GM21515 (cell line): ENCODE measurements around the gene CACNG4.

Source experiments
- ATAC-seq: cut with Tn5 transposase; IDR thresholded peaks from one replicate; pipeline ENCODE4 v1.9.1; 2021; ENCODE audit not compliant: unreplicated experiment

Gene CACNG4

DNA sequence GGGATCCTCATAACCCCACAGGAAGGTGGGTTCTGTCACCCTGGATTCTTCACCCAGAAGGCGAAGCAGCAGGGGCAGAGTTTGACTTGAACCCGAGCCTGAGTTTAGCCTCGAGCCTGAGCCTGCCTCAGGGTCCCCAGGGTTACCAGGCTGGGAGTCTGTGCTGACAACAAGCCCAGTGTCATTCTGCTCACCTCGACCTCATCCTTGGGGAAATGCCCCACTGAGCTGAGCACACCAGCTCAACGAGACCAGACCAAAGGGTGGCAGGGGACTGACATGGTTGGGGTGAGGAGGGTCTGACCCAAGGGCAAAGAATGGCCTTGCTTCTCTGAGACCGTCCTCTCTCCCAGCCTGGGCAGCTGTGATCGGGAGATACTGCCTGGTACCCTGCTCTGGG is 20.2 kb downstream of the CACNG4 start:
- no peak for ATAC-seq

DNA sequence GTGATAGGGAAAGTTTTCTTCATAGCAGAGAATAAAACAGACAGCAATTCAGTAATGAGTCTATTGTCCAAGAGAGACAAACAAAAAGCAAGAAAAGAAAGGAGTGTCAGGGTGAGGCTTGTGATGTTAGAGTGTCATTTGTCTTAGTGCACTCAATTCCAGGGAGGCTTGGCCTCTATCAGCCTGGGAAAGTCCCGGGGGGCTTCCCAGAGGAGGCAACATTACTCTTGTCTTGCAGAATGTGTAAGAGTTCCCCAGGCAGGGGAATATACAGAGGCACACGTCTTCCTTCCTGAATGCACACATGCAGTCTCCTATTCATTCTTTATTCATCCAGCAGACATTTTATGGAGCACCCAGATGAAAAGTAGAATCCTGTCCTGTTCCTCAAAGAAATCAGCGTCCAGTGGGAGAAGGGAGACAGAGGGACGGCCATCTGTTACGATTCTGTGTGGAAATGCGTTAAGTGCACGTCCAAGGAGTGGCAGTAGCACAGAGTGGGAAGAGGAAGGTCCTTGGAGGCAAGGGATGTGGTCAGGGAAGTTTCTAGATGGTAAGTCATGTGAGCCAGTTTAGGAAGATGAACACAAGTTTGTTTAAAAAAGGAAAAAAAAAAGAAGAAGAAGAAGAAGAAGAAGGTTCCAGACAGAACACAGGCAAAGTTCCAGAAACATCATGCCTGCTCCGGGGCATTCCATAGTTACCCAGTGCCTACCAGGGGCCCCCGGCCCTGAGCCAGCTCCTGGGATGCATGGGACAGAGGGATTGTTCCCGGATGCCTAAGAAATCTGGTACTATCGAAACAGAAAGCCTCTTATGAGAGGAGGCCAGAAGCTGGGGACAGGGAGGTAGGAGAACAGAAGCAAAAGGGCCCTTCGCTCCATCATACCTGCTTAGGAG is 21.1 kb downstream of the CACNG4 start:
- no peak for ATAC-seq

DNA sequence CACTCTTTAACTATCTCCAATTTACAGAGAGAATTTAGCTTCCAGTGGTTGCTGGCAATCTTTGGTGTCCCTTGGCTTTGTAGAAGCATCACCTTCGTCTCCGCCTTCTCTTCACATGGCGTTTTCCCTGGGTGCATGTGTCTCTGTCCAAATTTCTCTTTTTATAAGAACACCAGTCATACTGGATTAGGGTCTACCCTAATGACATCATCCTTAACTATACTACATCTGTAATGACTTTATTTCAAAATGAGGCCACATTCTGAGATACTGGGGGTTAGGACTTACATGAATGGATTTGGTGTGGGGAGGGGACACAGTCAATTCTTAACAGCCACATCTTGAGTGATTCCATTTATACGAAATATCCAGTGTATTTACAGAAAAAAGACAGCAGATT is 22.2 kb downstream of the CACNG4 start:
- no peak for ATAC-seq

DNA sequence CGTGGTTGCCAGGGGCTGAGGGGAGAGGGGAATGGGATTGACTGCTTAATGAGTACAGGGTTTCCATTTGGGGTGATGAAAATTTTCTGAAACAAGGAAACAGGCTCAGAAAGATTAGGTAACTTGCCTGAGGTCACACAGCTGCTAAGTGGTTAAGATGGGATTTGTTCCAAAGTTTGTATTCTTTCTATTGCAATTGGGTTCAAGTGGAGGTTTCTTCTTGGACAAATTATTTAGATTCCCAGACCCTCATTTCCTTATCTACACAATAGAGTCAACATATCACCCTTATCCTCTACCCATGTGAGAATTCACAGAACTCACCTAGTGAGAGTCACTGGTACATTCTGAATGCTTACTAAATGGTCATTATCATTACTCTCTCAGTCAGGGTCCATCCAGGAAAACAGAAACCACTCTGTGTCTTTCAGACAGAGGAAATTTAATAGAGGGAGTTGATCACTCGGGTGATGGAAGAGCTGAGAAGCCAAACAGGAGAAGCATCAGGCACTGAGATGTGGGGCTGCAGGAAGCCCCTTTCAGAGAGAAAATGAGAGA is 22.6 kb downstream of the CACNG4 start:
- no peak for ATAC-seq

GRCh38 chr17:66988069-66988798 is 23.7 kb downstream of the CACNG4 start:
- no peak for ATAC-seq

- ATAC-seq: no peak
These were observed 24.6 kb downstream of the CACNG4 start for GRCh38 chr17:66989076-66989475.

GRCh38 chr17:66989579-66989978 is 25.1 kb downstream of the CACNG4 start:
- no peak for ATAC-seq

GRCh38 chr17:66990047-66990446 is 25.5 kb downstream of the CACNG4 start:
- ATAC-seq: no peak

- no peak for ATAC-seq
These were observed 28.5 kb downstream of the CACNG4 start for GRCh38 chr17:66992911-66993442.

GRCh38 chr17:66994361-66994760 is 29.9 kb downstream of the CACNG4 start:
- ATAC-seq: no peak

GRCh38 chr17:66994930-66995535 is 30.5 kb downstream of the CACNG4 start:
- ATAC-seq: no peak

DNA sequence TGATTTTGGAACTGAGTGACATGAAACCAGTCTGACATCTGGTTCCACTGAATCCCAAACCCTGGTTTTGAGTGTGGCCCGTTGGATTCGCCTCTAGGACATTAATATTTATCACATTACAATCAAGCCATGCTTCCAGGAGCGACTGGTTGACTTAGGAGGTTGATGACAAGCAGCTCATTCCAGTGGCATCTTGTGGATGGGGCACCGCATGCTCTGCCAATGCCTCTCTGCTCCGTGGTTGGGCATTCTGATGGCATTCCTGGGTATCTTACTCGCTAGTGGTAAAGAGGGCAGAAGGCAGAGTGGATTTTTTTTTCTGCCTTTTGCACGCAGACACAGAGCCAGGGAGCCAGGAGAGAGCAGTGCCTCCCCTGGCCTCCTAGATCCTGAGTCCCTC is 31.4 kb downstream of the CACNG4 start:
- ATAC-seq: no peak

DNA sequence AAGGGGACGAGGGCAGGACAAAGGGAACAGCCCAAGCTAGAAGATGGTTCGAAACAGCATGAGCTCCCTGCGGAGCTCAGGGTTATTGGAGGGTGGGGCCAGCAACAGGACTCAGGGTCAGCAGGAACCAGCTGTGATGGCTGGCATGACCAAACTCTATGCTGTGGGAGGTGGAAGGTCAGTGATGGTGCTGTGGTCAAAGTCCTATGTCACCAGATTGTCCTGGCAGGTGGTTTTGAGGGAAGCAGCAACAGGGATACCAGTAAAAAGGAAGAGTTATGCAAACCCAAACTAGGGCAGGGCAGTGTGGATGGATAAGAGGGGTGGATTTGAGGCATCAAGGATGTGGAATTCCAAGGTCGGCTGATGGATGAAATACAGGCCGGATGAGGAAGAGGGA is 32.4 kb downstream of the CACNG4 start:
- no peak for ATAC-seq

- no peak for ATAC-seq
These were observed 38.7 kb downstream of the CACNG4 start for GRCh38 chr17:67003231-67003630.

DNA sequence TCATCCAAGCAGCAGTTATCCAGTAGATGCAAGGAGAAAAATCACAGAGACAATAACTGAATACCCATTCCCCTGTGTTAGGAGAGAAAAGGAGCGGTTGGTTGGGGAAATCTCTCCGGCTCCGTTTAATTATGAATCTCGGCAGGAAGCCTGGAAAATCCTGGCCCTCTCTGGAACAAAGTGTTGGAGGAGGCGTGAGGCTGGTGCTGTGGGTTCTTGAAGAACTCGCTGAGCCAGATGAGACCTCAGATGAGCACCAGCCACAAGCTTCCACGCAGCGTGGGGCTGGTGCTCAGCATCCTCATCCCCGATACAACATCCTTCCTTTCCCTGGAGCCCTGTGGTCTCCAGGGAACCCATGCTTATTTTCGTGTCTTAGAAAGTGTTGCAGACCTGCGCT is 39.7 kb downstream of the CACNG4 start:
- no peak for ATAC-seq

- ATAC-seq: no peak
These were observed 42.8 kb downstream of the CACNG4 start for GRCh38 chr17:67007266-67007665.

DNA sequence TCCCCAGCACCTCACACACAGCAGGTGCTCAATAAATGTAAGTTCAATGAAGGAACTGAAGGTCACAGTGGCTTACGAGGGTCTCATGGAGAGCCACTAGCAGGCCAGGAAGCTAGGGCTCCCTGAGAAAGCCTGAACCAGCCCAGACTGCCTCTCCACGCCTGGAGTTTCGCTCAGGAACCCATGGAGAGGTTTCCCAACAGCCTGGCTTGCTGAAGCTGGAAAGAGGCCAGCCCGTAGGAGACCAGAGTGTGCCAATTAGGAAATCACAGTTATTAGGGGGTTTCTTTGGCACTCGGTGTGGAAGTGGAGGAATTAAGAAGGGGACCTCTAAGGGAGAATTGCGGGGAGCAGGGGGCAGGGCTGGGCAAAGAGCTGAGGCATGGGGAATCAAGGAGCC is 43.6 kb downstream of the CACNG4 start:
- no peak for ATAC-seq

GRCh38 chr17:67011527-67012175 is 47.1 kb downstream of the CACNG4 start:
- no peak for ATAC-seq

- ATAC-seq: no peak
These were observed 49.4 kb downstream of the CACNG4 start for GRCh38 chr17:67013891-67014290.

GRCh38 chr17:67015001-67015400 is 50.5 kb downstream of the CACNG4 start:
- no peak for ATAC-seq
